Measurements from ENCODE around the gene POLR3GL. TPM values are rescaled to one million over a fixed set of nuclear protein-coding genes. Genes with fewer than 3 reads are reported as not detected.

Gene POLR3GL
- total and polyA plus RNA-seq, 2 experiments from 2014 or later = 3.1 to 9.5 TPM

DNA sequence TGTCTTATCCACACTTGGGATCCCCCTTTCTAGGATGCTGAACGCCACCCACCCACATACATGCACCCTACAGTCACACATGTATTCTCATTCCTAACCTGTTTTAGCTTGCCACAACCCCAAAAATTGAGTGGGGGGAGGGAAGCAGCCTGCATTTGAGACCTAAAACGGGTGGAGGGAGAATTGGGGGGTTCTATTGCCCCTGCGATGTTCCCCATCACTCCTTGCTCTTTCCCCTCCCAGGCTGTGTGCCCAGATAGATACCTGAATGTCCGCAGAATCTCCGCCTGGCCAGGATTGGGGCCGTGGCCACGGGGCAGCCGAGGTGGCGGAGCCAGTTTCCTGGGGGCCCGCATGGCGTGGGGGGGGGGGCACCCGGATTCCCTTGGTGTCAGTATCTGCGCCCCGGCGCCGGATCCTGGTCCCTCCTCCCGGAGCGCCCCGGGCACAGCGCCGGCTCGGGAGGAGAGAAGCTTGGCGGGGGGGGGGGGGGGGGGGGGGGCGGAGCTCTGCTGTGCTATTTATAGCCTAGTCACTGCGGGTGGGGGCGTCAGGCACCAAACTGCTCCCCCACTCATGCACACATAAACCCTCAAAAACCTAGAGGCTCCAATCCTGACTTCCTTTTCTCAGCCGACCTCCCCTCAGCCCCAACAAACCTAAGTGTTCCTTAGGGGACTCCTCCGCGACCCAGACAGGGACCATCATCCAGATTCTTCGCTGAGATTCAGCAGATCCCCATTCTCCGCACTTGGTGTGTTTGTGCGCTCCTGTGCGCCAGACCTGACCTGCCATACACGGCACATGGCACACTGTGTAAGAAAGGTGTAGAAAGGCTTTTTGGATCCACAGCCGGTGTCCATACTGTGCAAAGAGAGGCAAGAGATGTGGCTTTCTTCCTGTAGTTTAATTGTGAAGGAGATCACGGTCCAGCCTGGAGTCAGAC is 2.1 kb upstream of the POLR3GL start (continued):
- TF ChIP-seq, protein P1, sequence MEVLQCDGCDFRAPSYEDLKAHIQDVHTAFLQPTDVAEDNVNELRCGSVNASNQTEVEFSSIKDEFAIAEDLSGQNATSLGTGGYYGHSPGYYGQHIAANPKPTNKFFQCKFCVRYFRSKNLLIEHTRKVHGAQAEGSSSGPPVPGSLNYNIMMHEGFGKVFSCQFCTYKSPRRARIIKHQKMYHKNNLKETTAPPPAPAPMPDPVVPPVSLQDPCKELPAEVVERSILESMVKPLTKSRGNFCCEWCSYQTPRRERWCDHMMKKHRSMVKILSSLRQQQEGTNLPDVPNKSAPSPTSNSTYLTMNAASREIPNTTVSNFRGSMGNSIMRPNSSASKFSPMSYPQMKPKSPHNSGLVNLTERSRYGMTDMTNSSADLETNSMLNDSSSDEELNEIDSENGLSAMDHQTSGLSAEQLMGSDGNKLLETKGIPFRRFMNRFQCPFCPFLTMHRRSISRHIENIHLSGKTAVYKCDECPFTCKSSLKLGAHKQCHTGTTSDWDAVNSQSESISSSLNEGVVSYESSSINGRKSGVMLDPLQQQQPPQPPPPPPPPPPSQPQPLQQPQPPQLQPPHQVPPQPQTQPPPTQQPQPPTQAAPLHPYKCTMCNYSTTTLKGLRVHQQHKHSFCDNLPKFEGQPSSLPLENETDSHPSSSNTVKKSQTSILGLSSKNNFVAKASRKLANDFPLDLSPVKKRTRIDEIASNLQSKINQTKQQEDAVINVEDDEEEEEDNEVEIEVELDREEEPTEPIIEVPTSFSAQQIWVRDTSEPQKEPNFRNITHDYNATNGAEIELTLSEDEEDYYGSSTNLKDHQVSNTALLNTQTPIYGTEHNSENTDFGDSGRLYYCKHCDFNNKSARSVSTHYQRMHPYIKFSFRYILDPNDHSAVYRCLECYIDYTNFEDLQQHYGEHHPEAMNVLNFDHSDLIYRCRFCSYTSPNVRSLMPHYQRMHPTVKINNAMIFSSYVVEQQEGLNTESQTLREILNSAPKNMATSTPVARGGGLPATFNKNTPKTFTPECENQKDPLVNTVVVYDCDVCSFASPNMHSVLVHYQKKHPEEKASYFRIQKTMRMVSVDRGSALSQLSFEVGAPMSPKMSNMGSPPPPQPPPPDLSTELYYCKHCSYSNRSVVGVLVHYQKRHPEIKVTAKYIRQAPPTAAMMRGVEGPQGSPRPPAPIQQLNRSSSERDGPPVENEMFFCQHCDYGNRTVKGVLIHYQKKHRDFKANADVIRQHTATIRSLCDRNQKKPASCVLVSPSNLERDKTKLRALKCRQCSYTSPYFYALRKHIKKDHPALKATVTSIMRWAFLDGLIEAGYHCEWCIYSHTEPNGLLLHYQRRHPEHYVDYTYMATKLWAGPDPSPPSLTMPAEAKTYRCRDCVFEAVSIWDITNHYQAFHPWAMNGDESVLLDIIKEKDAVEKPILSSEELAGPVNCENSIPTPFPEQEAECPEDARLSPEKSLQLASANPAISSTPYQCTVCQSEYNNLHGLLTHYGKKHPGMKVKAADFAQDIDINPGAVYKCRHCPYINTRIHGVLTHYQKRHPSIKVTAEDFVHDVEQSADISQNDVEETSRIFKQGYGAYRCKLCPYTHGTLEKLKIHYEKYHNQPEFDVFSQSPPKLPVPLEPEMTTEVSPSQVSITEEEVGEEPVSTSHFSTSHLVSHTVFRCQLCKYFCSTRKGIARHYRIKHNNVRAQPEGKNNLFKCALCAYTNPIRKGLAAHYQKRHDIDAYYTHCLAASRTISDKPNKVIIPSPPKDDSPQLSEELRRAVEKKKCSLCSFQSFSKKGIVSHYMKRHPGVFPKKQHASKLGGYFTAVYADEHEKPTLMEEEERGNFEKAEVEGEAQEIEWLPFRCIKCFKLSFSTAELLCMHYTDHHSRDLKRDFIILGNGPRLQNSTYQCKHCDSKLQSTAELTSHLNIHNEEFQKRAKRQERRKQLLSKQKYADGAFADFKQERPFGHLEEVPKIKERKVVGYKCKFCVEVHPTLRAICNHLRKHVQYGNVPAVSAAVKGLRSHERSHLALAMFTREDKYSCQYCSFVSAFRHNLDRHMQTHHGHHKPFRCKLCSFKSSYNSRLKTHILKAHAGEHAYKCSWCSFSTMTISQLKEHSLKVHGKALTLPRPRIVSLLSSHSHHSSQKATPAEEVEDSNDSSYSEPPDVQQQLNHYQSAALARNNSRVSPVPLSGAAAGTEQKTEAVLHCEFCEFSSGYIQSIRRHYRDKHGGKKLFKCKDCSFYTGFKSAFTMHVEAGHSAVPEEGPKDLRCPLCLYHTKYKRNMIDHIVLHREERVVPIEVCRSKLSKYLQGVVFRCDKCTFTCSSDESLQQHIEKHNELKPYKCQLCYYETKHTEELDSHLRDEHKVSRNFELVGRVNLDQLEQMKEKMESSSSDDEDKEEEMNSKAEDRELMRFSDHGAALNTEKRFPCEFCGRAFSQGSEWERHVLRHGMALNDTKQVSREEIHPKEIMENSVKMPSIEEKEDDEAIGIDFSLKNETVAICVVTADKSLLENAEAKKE (CRISPR knock-in tag; IDR thresholded peaks at IDR 0.05) = no peak
- TF ChIP-seq ZNF331 (CRISPR knock-in tag; IDR thresholded peaks at IDR 0.05; ENCODE audit: low read depth) (no peak), POLR2AphosphoS5 (IDR thresholded peaks at IDR 0.05; ENCODE audit: low read depth) (no peak)

- Mint-ChIP-seq H3K27me3 (ENCODE audit: insufficient read depth, low read depth, poor library complexity) (peaks cover 59% of the 10 kb centered on the region), H3K27ac (no peak overlapping the region)
- TF ChIP-seq, protein P2, sequence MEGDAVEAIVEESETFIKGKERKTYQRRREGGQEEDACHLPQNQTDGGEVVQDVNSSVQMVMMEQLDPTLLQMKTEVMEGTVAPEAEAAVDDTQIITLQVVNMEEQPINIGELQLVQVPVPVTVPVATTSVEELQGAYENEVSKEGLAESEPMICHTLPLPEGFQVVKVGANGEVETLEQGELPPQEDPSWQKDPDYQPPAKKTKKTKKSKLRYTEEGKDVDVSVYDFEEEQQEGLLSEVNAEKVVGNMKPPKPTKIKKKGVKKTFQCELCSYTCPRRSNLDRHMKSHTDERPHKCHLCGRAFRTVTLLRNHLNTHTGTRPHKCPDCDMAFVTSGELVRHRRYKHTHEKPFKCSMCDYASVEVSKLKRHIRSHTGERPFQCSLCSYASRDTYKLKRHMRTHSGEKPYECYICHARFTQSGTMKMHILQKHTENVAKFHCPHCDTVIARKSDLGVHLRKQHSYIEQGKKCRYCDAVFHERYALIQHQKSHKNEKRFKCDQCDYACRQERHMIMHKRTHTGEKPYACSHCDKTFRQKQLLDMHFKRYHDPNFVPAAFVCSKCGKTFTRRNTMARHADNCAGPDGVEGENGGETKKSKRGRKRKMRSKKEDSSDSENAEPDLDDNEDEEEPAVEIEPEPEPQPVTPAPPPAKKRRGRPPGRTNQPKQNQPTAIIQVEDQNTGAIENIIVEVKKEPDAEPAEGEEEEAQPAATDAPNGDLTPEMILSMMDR (conservative IDR thresholded peaks at IDR 0.05; ENCODE audit: low read depth in 2 of 2) = no peak
- no peak for TF ChIP-seq ZNF331 (CRISPR knock-in tag; IDR thresholded peaks at IDR 0.05; ENCODE audit: low read depth)
- no peak for TF ChIP-seq STAT1 (IDR thresholded peaks at IDR 0.05; ENCODE audit: unreplicated experiment)
- TF ChIP-seq EZH2phosphoT487 (IDR thresholded peaks at IDR 0.05; ENCODE audit: unreplicated experiment) = no peak
- no peak for TF ChIP-seq EZH2 (IDR thresholded peaks at IDR 0.05; ENCODE audit: low read depth, unreplicated experiment)
- TF ChIP-seq JUNB (IDR thresholded peaks at IDR 0.05; ENCODE audit: unreplicated experiment) = no peak
- TF ChIP-seq POLR2AphosphoS5 (IDR thresholded peaks at IDR 0.05; ENCODE audit: low read depth) = no peak
Observed at GRCh38 chr1:145963265-145964019, 1.0 kb upstream of the POLR3GL start.

More at GRCh38 chr1:145963265-145964019, 1.0 kb upstream of the POLR3GL start:
- H3K79me2 ChIP-seq (replicated peaks; ENCODE audit: insufficient read depth) = no peaks in the 10 kb centered on the region
- no peak overlapping the region for H3K27ac ChIP-seq (ENCODE audit: low read depth)
- peaks cover 56% of the 10 kb centered on the region for H3K27me3 ChIP-seq (ENCODE audit: insufficient read depth)
- H3F3A ChIP-seq (replicated peaks; ENCODE audit: low read depth) = 0 out of 2 replicates have a peak, but pooled peaks cover 4% of the 10 kb centered on the region
- peaks cover 23% of the 10 kb centered on the region for H3K4me1 ChIP-seq (ENCODE audit: insufficient read depth)
- ATAC-seq (no peak), DNase-seq (ENCODE audit: low spot score) (no peak)
- H3K36me3 Mint-ChIP-seq (ENCODE audit: low read depth) = peaks cover 3% of the 10 kb centered on the region; the same call in 2 of the 3 replicates
- H4K20me1 ChIP-seq (replicated peaks; ENCODE audit: insufficient read depth) = no peaks in the 10 kb centered on the region
- peaks cover 22% of the 10 kb centered on the region for H3K4me1 Mint-ChIP-seq
- peak overlapping the region; percentile 90 for H3K4me3 ChIP-seq
- H3K9me2 ChIP-seq (ENCODE audit: insufficient read depth) = no peaks in the 10 kb centered on the region
- H3K36me3 ChIP-seq (ENCODE audit: insufficient read depth) = no peaks in the 10 kb centered on the region
- H3K4me3 Mint-ChIP-seq = peak overlapping the region; percentile 92
- H3K9me3 Mint-ChIP-seq = peaks cover 7% of the 10 kb centered on the region
- no peak overlapping the region; the same call in 1 of the 2 replicates for H2AFZ ChIP-seq
- peak overlapping the region; percentile 93 for H3K4me2 ChIP-seq
